Measurements from ENCODE around the gene WDR1.
A peak's percentile ranks its signal among the peaks of the same experiment; 100 is the strongest.

- TF ChIP-seq CTCF (IDR thresholded peaks at IDR 0.05) (no peak), POLR2A (IDR thresholded peaks at IDR 0.05; ENCODE audit: low read depth) (no peak), POLR2AphosphoS5 (IDR thresholded peaks at IDR 0.05) (peak in 1 of 2 donors; percentile 21)
Measured at GRCh38 chr4:10075158-10075863, 41.3 kb downstream of the WDR1 start.
